DND-41 (cell line): ENCODE data around the gene LSP1.

Experiments used
- ATAC-seq: fragments of 200-7000 bp; cut with Tn5 transposase; 3 replicates; pipeline ENCODE4 v1.9.1; 2021; ENCODE audit warnings: low read depth; ENCODE audit not compliant: insufficient read depth
- DNase-seq: peaks from one replicate; pipeline ENCODE4 v3.0.0-alpha.2; 2020
- H2AFZ ChIP-seq: 2 replicates; pipeline ENCODE4 v1.6.0; 2012; ENCODE audit warnings: low read depth, low read length
- H3K27ac ChIP-seq: 2 replicates; pipeline ENCODE4 v1.5.1; 2012; ENCODE audit warnings: low read length, inconsistent platforms
- H3K27me3 ChIP-seq: fragments of 200-600 bp; sonication (generic); 2 replicates; pipeline ENCODE4 v1.6.0; 2012; ENCODE audit warnings: low read length, mild to moderate bottlenecking, inconsistent platforms; ENCODE audit not compliant: insufficient read depth, poor library complexity
- H3K36me3 ChIP-seq: 2 replicates; pipeline ENCODE4 v1.5.1; 2012; ENCODE audit warnings: low read length, inconsistent platforms; ENCODE audit not compliant: insufficient read depth
- H3K4me1 ChIP-seq: 2 replicates; pipeline ENCODE4 v1.5.1; 2012; ENCODE audit warnings: mild to moderate bottlenecking, low read length; ENCODE audit not compliant: insufficient read depth
- H3K4me2 ChIP-seq: 2 replicates; pipeline ENCODE4 v1.6.0; 2012; ENCODE audit warnings: mild to moderate bottlenecking, moderate library complexity, low read length, inconsistent platforms; ENCODE audit not compliant: insufficient read depth
- H3K4me3 ChIP-seq, 2 experiments: fragments of 200-600 bp in 1 of 2; shearing (Covaris generic) in 1 of 2; 2 replicates each; pipeline ENCODE4 v1.5.1; 2012 to 2016; ENCODE audit warnings: inconsistent platforms in 2 of 2, low read length in 2 of 2, mild to moderate bottlenecking in 2 of 2, low read depth in 1 of 2, moderate library complexity in 1 of 2
- H3K79me2 ChIP-seq: 2 replicates; pipeline ENCODE4 v1.6.0; 2012; ENCODE audit warnings: low read length, inconsistent platforms; ENCODE audit not compliant: insufficient read depth
- H3K9ac ChIP-seq: 2 replicates; pipeline ENCODE4 v1.6.0; 2012; ENCODE audit warnings: low read depth, mild to moderate bottlenecking, inconsistent platforms, low read length, moderate library complexity
- H3K9me3 ChIP-seq: 2 replicates; pipeline ENCODE4 v1.5.1; 2012; ENCODE audit warnings: low read length, moderate library complexity, mild to moderate bottlenecking, inconsistent platforms; ENCODE audit not compliant: insufficient read depth, severe bottlenecking
- H4K20me1 ChIP-seq: 2 replicates; pipeline ENCODE4 v1.6.0; 2012; ENCODE audit warnings: low read length; ENCODE audit not compliant: insufficient read depth
- EZH2 ChIP-seq: IDR thresholded peaks from 3 replicates; pipeline ENCODE4 v1.6.1; 2012; ENCODE audit warnings: borderline replicate concordance, low read depth, mild to moderate bottlenecking, moderate library complexity, low read length, inconsistent platforms; ENCODE audit not compliant: severe bottlenecking
- TF ChIP-seq, protein P1 (sequence below): IDR thresholded peaks from 2 replicates; pipeline ENCODE4 v1.5.1; 2012; ENCODE audit warnings: borderline replicate concordance, low read length, moderate library complexity, mild to moderate bottlenecking; ENCODE audit not compliant: poor library complexity, severe bottlenecking; ENCODE audit errors: extremely low read depth

Gene LSP1

DNA sequence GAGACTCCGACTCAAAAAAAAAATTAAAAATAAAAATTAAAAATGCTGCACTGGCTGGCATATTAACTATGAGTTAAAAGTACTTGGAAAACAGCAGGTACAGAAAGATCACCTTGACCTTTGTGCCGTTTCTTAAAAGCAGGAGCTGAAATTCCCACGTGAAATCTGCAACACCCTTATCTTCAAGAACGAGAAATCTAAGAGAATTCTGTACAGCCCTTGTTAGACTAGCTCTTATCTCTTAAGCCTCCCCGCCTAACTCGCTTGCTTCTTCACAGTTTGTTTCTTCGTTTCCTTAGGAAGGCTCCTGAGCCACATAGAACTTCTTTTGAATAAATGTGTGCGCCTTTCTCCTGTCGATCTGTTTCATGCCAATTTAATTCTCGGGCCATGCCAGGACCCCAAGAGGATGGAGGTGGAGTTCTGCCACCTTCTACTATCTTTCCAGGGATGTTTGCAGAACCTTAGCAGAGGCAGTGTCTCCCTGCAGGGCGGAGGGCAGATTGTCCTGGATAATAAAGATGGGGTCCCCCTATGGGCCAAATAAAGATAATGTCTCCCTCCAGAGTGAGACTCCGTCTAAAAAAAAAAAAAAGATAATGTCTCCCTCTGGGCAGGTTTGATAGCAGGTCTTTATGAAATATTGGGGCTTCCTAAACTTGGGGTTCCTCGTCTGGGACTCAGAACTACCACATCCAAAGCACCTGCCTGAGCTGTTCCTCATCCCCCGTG is 45.5 kb upstream of the LSP1 start:
- no peak for DNase-seq
- Histone ChIP-seq H3K9me3 (no peaks in the 10 kb centered on the region), H3K36me3 (no peaks in the 10 kb centered on the region), H3K79me2 (no peaks in the 10 kb centered on the region), H3K27me3 (no peaks in the 10 kb centered on the region), H4K20me1 (no peaks in the 10 kb centered on the region), H3K4me2 (no peak overlapping the region), H3K4me1 (no peaks in the 10 kb centered on the region), H3K27ac (no peak overlapping the region), H3K4me3 (no peak overlapping the region), H2AFZ (no peak overlapping the region), H3K9ac (no peak overlapping the region)
- no peak for TF ChIP-seq EZH2
- TF ChIP-seq, protein P1, sequence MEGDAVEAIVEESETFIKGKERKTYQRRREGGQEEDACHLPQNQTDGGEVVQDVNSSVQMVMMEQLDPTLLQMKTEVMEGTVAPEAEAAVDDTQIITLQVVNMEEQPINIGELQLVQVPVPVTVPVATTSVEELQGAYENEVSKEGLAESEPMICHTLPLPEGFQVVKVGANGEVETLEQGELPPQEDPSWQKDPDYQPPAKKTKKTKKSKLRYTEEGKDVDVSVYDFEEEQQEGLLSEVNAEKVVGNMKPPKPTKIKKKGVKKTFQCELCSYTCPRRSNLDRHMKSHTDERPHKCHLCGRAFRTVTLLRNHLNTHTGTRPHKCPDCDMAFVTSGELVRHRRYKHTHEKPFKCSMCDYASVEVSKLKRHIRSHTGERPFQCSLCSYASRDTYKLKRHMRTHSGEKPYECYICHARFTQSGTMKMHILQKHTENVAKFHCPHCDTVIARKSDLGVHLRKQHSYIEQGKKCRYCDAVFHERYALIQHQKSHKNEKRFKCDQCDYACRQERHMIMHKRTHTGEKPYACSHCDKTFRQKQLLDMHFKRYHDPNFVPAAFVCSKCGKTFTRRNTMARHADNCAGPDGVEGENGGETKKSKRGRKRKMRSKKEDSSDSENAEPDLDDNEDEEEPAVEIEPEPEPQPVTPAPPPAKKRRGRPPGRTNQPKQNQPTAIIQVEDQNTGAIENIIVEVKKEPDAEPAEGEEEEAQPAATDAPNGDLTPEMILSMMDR: peak; percentile 8
- ATAC-seq: peak; percentile 47; the same call in 1 of the 3 replicates

DNA sequence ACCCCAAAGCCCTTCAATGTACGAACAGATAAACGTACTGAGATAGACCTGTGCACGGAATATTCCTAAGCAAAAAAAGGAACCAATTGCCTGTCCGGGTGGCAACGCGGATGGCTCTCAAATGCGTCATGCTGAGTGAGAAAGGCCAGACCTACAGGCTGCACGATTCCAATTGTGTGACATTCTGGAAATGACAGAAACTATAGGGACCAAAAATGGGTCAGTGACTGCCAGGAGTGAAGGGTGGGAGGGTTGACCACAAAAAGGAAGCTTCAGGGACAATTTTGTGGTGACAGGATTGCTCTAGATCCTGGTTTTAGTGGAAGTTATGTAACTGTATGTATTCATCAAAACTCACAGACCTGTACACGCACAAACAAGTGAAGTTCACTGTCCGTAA is 42.1 kb upstream of the LSP1 start:
- Histone ChIP-seq H4K20me1 (no peaks in the 10 kb centered on the region), H2AFZ (no peak overlapping the region), H3K36me3 (no peaks in the 10 kb centered on the region), H3K9ac (no peak overlapping the region), H3K4me1 (no peaks in the 10 kb centered on the region), H3K4me2 (no peak overlapping the region), H3K27ac (no peak overlapping the region), H3K9me3 (no peaks in the 10 kb centered on the region), H3K27me3 (no peaks in the 10 kb centered on the region), H3K4me3 (no peak overlapping the region), H3K79me2 (no peaks in the 10 kb centered on the region)
- ATAC-seq (no peak), DNase-seq (no peak)
- TF ChIP-seq EZH2: no peak
- TF ChIP-seq, protein P1: no peak

DNA sequence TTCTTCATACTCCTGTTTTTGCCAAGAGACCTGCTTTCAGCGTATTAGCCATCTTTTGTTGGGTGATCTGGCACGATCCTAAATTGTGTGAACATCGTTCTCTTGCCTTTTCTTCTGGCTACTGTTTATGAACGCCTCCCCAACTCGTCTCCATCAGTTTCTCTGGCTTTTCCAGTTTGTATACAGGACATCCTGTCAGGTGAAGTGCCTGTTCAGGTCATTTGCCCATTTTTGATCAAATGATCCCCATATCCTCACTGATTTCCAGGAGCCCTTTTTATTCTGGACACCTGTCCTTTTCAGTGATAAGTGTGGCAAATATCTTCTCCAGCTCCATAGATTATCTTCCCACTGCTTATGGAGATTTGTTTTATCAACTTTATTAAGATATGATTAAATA is 40.6 kb upstream of the LSP1 start:
- H2AFZ ChIP-seq: no peak overlapping the region
- no peak for ATAC-seq
- DNase-seq: no peak

More for the DNA sequence above, 40.6 kb upstream of the LSP1 start:
- Histone ChIP-seq H3K9ac (no peak overlapping the region), H3K4me1 (no peaks in the 10 kb centered on the region), H3K36me3 (no peaks in the 10 kb centered on the region), H4K20me1 (no peaks in the 10 kb centered on the region), H3K79me2 (no peaks in the 10 kb centered on the region), H3K4me3 (no peak overlapping the region), H3K27me3 (no peaks in the 10 kb centered on the region), H3K9me3 (no peaks in the 10 kb centered on the region), H3K27ac (no peak overlapping the region), H3K4me2 (no peak overlapping the region)
- no peak for TF ChIP-seq EZH2
- TF ChIP-seq, protein P1: no peak
